NCI-H2227 (cell line): ENCODE data around the gene BDKRB2.

Source experiments
- DNase-seq: peaks from one replicate; lab custom pipeline; 2025; ENCODE audit not compliant: unreplicated experiment; lab: John Stamatoyannopoulos, UW

BDKRB2 gene

GRCh38 chr14:96268431-96269358, 64.1 kb downstream of the BDKRB2 start:
- DNase-seq = no peak

GRCh38 chr14:96269359-96269710, 64.7 kb downstream of the BDKRB2 start:
- DNase-seq = no peak

DNA sequence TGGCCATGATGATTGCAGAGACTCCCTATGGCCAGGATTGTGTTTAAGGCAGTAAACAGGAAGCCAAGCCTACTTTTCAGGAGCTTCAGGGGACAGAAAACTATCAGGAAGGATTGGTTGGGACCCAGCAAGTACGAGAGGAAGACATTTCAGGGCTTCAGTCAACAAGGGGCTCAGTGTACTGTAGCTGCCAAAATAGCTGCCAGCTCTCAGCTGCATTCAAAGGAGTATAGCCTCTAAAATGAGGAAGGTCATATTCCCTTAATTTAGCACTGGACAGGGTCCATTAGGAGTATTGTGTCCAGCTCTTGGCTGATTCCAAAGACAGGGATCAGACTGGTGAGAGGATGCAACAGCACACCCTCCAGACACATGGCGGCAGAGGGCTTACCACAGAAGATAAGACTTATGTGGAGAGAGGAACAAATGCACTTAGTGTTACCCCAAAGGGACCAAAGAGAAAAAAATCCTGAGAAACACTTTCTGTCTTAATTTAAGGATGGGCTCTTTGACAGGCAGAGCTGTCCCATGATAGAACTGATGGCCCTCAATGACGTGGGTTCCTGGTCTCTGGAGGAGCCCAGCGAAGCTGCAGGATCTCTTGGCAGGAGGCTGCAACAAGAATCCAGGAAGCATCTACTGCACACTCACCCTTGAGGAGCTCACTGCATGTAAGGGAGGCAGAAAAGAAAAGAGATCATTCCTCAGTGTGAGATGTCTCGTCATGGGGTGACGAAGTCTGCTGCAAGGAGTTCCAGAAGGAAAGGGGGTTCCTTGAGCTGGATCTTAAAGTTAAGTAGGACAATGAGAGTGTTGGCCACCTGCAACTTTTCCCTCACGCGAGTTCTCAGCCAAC, 66.2 kb downstream of the BDKRB2 start:
- DNase-seq = no peak

GRCh38 chr14:96271421-96271762, 66.8 kb downstream of the BDKRB2 start:
- no peak for DNase-seq

DNA sequence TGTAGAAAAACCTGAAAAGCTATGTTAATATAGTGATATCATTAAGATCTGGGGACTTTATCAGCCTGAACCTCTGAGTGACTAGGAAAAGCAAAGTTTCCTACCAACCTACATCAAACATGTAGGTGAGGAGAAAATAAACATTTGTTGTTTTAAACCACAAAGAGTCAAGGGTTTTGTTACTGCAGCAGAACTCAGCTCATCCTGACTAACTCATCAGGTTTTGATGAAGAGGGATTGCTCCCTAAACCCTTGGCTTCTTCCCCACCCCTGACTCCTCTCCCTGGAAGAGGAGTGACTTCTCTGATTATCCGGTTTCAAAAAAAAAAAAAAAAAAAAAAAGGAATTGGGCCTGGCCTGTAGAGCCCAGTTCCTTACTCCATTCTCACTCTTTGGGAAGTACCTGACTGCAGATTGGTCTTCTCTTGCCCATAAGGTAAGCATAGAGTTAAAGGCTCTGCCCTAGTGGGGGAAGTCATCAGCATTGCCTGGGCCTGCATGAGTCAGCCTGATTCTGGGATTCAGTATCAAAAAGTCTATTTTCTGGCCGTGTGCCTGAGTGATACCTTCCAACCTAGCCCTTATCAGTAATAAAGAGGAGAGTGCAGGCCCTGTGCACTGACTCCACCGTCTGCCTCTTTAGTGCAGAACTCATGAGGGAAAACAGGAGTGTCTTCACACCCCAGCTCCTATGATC, 68.3 kb downstream of the BDKRB2 start:
- no peak for DNase-seq

DNA sequence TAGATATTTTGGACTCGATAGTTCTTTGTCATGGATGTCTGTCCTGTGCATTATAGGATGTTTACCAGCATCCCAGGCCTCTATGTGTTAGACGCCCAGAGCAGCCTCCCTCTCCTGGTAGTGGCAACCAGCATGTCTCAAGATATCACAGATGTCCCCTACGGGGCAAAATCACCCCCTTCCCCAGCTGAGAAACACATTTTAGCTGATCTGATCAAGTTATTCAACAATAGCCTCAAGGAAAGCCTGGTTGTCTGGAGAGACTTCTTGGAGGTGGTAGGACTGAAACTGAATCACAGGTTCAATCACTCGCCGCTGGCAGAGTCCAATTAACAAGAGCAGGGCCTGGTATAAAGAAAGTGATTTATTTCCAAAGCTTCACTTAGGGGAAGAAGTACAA, 69.0 kb downstream of the BDKRB2 start:
- DNase-seq = no peak

GRCh38 chr14:96274122-96274521, 69.5 kb downstream of the BDKRB2 start:
- no peak for DNase-seq

GRCh38 chr14:96274543-96274942, 69.9 kb downstream of the BDKRB2 start:
- DNase-seq = no peak

DNA sequence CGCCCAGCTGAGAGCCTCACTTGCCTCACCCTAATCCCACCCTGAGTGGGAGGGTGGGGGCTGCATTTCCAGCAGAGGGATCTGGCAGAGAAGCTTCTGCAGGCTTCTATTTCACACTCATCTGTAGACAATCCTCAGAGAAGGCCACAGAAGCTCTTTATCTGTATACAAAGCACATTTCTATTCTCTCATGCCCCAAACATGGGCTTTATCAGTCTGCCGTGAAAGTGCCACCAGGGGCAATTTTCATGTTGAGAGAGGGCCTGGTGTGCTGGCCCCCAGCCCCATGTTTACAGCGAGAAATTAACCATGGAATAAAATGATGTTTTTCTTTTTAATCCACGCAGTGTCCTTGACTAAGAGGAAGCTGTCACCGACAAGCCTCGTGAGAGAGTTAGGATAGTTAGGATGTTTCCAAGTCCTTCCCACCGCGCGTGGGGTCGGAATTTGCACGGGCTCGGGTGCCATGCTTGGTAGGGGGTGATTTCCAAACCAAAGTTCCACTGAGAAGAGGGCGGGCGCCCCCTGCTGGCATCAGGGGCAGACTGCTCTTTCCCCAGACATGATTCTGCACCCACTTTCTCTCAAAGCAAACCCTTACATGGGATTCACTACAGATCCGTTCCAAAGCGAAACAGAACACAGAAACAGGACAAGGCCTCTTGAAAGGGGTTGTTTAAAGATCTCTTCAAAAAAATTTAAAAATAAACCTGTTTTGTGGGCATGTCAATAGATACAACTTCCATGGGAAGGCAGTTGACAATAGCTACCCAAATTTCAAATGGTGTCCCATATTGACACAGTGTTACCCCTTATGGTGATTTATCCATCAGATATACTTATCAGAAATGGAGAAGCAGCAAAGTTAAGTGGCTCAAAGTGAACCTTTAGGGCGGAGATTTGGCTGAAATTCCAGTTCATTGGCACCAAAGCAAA, 70.8 kb downstream of the BDKRB2 start:
- peak; percentile 69 for DNase-seq

GRCh38 chr14:96277890-96278289, 73.3 kb downstream of the BDKRB2 start:
- DNase-seq = no peak

DNA sequence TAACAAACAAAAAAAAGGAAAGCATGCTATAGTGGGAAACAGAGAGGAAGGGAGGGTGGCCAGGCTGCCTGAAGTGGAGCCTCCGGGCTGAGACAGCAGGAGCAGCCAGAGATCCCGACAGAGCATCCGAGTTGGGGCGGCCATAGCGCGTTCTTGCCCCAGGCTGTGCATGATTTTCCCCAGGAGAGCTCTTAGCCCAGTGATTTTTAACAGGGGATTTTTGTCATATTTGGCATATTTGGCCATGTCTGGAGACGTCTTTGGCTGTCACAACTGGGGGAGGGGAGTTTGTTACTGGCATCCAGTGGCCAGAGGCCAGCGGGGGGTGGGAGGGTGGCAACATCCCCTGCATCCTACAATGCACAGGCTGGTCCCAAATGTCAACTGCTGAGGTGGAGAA, 74.9 kb downstream of the BDKRB2 start:
- DNase-seq = no peak

GRCh38 chr14:96280104-96280503, 75.5 kb downstream of the BDKRB2 start:
- DNase-seq = no peak

DNA sequence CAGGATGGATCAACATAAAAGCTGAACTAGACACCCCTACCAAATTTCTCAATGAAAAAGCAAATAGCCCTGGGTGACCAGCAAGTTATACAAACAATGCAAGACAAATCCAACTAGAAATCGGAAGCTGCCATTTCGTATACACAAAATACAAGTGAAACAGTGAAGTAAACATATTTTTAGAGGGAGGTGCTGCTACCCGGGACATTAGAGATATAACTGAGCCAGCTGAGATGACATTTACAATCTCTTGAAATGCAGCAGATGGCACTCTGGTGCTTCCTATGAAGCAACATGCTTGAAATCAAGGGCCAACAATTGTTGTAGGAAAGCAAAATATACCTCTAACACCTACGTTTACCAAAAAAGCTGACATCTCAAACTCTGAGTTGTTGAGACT, 76.8 kb downstream of the BDKRB2 start:
- DNase-seq = no peak

DNA sequence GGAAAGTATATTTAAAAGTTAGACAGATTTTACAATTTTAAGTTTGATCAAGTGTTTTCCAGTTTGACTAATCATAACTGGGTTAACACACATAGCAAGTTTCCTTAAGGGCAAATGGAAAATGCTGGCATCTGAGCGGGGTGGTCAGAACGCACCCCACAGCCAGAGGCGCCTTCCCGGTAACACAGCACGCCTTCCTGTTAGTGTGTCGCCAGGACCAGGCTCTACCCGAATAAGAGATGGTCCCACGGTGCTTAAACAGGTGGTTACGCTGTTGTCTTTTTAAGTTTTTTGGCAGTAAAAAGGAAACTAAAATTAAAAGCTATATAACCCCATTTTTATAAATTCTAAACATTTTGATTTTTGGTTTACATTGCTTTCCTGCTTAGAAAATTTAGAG, 79.4 kb downstream of the BDKRB2 start:
- no peak for DNase-seq

DNA sequence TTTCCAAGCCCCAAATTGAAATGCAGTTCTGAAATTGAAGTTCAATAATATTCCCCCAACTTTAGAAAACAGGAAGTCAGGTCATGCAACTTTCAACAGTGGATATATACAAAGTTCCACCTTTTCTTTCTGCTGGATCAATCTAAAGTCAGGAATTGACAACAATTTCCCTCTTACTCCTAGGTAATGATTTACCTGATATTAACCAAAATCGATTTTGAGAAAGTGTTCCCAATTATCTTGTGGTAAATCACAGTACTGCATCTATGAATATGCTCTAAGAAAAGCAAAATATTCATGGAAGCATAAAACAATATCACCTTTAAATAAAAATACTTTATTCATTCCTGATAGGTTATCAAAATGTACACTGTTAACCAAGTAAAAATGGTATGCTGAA, 79.8 kb downstream of the BDKRB2 start:
- no peak for DNase-seq

DNA sequence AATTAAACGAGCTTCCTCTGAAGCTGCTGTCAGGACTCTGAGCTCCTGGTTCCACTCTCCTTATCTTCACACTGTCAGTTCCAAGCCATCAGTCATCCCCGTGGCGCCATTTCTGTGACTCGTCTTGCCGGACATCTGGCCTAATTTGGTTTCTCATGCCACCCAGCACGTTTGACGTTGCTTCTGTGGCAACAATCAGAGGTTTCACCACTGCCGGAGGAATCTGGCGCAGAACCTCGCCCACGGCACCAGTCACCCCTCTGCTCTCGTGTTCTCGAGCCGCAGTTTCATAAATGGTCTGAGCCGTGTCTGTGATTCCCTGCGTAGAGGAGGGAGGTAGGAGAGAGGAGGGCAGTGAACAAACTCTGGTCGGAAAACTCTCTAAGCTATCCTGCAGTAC, 81.0 kb downstream of the BDKRB2 start:
- DNase-seq = no peak

DNA sequence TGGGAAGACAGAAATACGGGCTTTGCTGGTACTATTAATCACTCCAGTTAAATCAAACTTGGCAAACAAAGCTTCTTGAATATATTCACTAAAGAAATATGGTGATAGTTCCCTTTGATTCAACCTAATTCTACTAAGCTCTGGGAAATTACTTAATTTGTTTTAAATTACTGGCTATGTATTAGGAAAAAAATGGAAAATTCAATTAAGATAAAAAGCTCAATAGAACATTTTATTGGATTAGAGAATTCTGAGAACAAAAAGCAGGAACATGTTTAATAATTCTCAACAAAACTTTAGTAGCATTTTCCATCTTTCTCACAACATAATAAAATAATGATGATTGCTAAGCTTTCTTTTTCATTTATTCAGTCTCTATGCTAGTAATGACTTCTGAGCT, 81.6 kb downstream of the BDKRB2 start:
- no peak for DNase-seq

DNA sequence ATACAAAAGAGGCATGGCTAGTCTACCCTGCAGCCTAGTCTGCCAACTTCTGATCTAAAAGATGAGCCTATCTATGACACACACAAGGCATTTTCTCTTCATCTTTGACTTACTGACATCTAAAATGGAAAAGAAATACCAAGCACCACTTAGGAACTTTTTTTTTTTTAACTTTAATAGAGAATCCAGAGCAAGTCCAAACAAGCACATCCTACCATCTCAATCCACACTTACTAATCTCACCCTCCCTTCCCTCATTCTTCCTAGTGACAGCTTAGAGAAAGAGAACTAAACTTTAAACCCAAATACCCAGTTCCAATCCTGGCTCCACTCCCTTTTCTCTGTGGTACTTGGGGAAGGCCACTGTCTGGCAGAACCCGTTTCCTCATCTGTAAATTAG, 83.2 kb downstream of the BDKRB2 start:
- no peak for DNase-seq
